GM12892 (cell line): Measurements from ENCODE around the gene CERS6.
A peak's percentile ranks its signal among the peaks of the same experiment; 100 is the strongest.
"Not testable (repeated sequence)": the region's sequence is repeated elsewhere in the genome, so short reads cannot be mapped to it uniquely, and the experiment has no call there.

Experiments used
- DNase-seq: peaks from one replicate; pipeline ENCODE4 v3.0.0; 2011; ENCODE audit not compliant: insufficient read length
- FAIRE-seq: peaks from 2 replicates; lab custom pipeline; 2011; peaks lifted over from hg19 to GRCh38; lab: Jason Lieb, UNC
- POLR2A ChIP-seq: IDR thresholded peaks from 2 replicates; pipeline ENCODE4 v1.6.1; 2011; ENCODE audit warnings: low read depth, low read length, control low read depth
- POLR2AphosphoS5 ChIP-seq: IDR thresholded peaks from 2 replicates; pipeline ENCODE4 v1.6.1; 2011; ENCODE audit warnings: low read depth, low read length, control low read depth
- TAF1 ChIP-seq: IDR thresholded peaks from 2 replicates; pipeline ENCODE4 v1.6.1; 2011; ENCODE audit warnings: low read depth, mild to moderate bottlenecking, control low read depth, low read length, borderline replicate concordance

Gene CERS6

DNA sequence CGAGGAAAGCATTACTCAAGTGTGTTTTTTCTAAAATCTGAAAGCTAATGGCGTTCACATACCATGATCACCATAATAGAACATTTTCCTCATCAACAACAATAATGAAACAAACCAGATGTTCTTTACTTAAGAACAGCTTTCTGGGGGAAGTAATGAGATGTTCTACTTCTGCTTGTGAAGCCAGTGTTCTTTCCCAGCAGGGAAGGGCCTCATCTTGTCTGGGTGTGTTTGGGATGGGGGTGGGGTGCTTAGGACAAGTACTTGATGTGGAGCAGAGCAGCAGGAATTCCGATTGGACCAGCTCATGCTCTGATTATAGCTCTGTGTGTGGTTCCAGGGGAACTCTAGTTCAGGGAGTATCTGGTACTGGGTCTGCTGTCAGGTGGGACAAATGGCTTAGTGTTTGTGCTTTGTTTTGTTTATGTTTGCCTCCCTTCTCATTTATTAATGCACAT lies 183.4 kb downstream of the CERS6 start:
- FAIRE-seq, result no peak
- TF ChIP-seq TAF1 (no peak), POLR2AphosphoS5 (no peak), POLR2A (no peak)
- DNase-seq, result no peak

DNA sequence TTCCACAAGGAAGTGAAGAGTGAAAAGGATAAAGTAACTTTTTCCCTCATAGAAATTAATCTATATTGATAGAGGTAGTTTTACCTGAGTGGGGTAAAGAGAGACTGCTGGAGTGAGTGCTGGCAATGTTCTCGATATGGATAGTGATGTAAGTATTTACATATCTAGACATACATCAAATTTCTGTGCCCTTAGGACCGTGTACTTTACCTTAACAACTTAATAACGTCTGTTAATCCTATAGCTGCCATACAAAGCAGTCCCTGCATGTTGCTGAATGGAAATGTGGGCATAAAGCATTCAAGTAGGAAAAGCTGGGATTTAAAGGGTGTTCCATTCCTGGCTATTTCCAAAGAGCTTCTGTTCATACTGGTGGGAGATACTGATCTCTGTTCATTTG lies 184.0 kb downstream of the CERS6 start:
- no peak for TF ChIP-seq POLR2A
- no peak for TF ChIP-seq TAF1
- TF ChIP-seq POLR2AphosphoS5, result no peak
- DNase-seq (no peak), FAIRE-seq (no peak)

DNA sequence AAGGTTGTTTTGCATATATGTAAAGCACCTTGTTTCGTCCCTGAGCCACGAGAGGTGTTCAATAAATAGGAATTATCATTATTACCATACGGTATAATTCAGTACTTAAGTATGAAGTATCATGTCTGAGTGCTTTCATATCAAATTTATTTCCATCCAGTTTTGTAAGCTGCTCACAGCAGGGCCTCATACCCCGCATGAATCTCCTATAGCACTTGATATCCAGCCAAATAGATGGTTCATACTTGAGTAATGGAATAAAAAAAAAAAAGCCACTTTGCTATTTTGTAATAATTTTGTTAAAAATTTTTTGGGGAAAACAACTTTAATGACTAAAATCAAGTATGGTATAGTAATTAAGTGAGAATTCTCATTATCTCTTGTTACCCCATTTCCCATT lies 185.6 kb downstream of the CERS6 start:
- no peak for FAIRE-seq
- DNase-seq, result no peak

DNA sequence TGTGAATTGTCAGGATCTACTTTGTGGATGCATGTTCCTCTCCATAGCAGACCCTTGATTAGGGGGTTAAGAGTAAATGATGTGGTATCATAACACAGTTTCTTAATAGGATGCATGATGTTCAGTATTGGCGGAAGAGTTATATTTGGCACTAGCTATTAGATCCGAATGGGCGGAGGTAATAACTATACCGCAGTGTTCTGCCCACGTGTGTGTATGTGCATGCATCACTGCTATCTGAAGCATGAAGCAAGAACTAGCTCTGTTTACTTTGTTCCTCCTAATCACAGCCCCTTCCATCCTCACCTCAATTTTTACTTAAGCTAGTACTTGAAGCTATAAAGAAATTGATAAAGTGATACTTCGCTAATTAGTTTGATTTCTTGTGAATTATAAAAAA lies 186.8 kb downstream of the CERS6 start:
- DNase-seq, result no peak
- no peak for FAIRE-seq
- TF ChIP-seq TAF1 (no peak), POLR2AphosphoS5 (no peak), POLR2A (no peak)

More for the DNA sequence above, 185.6 kb downstream of the CERS6 start:
- TF ChIP-seq POLR2A (no peak), TAF1 (no peak), POLR2AphosphoS5 (no peak)

DNA sequence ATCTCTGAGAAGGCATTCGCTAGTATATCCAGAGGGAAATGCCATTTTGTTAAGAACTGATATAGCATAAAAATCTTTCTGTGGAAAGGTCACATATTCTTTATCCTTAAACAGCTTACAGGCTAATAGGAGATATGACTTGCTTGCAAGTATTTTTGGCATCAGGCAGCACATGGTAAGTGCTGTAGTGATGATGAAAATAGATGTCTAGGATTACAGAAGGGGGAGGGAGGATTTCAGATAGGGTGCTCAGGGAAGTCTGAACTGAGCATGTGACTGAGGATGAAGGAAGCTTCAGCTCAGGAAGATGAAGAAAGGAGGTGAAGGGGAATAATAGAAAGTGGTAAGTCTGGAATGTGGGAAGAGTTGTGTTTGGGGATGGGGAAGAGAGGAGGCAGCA lies 187.9 kb downstream of the CERS6 start:
- no peak for TF ChIP-seq POLR2A
- TF ChIP-seq POLR2AphosphoS5, result no peak
- no peak for TF ChIP-seq TAF1
- no peak for DNase-seq
- no peak for FAIRE-seq

DNA sequence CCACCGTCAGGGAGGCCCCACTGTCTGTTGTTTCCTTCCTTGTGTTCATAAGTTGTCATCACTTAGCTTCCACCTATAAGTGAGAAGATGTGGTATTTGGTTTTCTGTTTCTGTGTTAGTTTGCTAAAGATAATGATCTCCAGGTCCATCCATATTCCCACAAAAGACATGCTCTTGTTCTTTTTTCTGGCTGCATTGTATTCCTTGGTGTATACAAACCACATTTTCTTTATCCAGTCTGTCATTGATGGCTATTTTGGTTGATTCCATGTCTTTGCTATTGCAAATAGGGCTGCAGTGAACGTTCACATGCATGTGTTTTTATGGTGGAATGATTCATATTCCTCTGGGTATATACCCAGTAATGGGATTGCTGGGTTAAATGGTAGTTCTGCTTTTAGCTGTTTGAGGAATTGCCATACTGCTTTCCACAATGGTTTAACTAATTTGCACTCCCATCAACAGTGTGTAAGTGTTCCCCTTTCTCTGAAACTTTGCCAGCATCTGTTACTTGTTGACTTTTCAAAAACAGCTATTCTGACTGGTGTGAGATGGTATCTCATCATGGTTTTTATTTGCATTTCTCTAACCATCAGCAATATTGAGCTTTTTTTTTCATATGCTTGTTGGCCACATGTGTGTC lies 189.7 kb downstream of the CERS6 start:
- TF ChIP-seq POLR2AphosphoS5, result no peak
- no peak for TF ChIP-seq TAF1
- TF ChIP-seq POLR2A, result no peak
- DNase-seq (no peak), FAIRE-seq (peak; percentile 73)

DNA sequence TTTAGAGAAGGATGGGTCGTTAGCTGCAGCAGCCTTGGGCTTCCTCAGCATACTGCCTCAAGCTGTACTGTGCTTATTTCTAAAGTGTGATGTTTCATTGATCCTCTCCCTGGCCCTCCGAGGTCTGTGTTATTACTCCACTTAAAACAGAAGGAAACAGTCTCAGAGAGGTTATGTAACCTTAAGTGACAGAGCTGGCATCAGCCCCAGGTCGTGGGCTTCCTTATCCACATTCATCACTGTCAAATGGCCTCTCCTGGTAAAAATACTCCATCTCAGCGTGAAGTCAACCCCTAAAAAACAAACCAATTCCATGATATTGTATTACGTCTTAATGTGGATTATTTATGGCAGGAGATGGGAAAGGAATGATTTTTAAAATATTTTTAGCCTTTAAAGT lies 193.0 kb downstream of the CERS6 start:
- DNase-seq (no peak), FAIRE-seq (no peak)
- TF ChIP-seq POLR2AphosphoS5 (no peak), POLR2A (no peak), TAF1 (no peak)

DNA sequence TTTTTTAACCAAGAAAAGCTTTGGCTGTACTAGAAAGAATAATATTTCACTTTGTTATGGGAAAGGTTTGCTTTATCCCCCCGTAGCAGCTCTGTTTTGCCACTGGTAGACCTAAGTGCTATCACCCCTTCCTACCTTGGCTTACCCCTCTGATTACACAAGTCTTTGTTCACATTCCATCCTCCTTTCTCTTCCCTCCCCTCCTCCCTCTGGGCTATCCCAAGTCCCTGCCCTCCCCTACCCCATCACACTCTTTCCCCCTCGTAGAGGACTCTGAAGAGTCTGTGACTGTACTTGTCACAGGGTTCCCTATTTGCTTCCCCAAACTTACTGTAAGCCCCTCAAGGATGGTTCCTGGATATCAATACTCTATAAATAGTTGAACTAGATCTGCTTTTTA lies 193.5 kb downstream of the CERS6 start:
- FAIRE-seq, result no peak
- no peak for DNase-seq
- TF ChIP-seq TAF1 (no peak), POLR2A (no peak), POLR2AphosphoS5 (no peak)

DNA sequence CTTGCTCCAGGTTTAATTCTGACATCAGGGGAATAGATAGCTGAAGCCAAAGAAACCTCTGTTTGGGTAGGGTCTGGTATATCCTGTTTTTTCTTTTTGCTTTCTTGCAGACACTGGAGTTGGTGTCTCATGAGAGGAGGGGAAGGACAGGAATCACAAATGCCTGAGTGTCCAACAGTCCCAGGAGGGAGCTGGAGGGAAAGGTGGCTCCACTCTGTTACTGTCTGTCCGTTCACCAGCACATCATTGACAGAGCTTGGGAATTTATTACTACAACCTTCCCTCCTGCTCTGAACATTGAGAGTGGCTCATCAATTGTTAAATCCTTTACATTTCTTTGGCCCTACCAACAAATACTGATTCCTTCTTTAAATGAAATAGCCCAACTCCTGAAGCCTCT lies 194.1 kb downstream of the CERS6 start:
- TF ChIP-seq POLR2AphosphoS5, result no peak
- TF ChIP-seq POLR2A, result no peak
- no peak for TF ChIP-seq TAF1
- FAIRE-seq (no peak), DNase-seq (no peak)

DNA sequence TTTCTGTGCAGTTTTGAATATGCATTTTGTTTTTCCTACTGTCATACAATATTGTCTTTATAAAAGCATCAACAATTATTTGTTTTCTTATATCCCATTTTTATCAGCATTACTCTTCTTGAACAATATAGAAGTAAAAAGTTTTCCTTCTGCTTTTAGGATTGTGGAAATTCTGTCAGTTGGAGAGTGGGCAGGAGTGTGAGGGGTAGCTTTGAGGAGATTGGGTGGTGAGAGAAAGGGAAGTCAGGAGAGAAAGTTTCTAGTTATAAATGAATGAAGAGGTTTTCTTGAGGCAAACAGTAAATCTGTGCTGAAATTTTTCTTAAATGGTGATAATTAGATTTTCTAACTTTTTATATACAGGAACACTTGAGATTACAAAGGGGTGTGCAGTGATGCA lies 194.7 kb downstream of the CERS6 start:
- FAIRE-seq, result no peak
- TF ChIP-seq POLR2AphosphoS5 (no peak), TAF1 (no peak), POLR2A (no peak)
- DNase-seq, result no peak

DNA sequence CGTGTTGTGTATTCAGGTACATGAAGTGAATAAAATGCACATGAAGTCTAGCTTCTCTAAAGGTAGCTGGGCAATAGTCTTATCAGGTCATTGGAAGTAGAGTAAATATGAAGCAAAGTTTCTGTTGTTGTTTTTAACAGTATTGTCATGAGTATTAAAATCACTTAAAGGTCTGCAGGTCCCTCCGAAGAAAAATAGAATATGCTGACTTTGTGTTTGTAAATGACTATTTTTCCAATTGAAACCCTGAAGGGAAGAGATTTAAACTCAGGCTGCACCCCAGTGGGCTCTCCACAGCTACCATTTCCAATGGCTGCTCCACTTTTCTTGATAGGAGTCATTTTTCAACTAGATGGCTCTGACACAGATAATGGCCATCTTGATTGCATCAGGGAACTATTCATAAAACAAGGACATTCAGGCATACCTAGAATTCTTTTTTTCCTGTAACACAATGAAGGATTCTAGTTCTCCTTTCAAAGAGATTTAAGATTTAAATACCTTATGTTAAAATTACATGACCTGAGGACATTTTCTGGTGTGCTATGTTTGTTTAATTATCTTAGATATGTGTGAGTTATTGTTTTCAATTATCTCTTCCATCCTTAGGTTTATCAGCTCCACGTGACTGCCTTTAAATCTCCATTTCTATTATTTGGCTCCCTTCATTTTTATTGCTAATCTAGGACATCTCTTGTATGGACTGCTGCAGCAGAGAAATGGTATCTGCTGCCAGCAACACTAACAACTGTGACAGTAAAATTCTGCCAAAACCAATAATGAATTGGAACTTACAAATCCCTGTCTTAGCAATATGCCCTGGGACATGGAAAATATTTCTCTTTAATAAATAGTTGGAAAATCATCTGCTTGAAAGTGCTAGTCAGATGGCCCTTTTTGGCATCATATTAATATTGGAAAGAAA lies 197.2 kb downstream of the CERS6 start:
- FAIRE-seq (no peak), DNase-seq (no peak)
- TF ChIP-seq POLR2AphosphoS5, result no peak
- no peak for TF ChIP-seq POLR2A
- TF ChIP-seq TAF1, result no peak

DNA sequence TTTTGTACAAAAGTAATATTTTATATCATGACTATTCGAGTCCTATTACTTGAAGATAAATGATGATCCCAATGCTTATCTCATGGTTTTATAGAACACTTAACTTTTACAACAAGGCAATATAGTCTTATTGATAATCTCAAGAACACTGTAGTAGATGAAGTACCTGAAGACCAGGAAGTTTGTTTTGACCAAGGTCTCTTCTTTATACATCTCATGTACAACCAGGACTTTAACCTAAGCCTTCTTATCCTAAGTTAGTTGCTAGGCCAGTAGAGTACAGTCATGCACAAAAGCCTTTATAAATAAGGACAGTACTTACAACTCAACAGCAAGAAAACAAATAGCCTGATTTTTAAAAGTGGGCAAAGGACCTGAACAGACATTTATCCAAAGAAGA lies 198.6 kb downstream of the CERS6 start:
- FAIRE-seq, result no peak
- DNase-seq, result no peak
- TF ChIP-seq TAF1, result no peak
- no peak for TF ChIP-seq POLR2A
- no peak for TF ChIP-seq POLR2AphosphoS5

DNA sequence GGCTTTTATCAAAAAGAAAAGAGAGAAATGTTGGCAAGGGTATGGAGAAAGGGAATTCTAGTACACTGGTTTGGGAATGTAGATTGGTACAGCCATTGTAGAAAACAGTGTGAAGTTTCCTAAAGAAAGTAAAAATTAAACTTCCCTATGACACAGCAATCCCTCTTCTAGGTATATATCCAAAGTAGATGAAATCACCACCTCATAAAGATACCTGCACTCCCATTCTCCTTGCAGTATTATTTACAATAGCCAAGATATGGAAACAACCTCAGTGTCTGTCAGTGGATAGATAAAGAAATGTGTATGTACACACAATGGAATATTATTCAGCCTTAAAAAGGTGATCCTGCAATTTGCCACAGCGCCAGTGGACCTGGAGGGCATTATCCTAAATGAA lies 199.1 kb downstream of the CERS6 start:
- DNase-seq (no peak), FAIRE-seq (no peak)
- TF ChIP-seq POLR2AphosphoS5 (no peak), TAF1 (no peak), POLR2A (no peak)

DNA sequence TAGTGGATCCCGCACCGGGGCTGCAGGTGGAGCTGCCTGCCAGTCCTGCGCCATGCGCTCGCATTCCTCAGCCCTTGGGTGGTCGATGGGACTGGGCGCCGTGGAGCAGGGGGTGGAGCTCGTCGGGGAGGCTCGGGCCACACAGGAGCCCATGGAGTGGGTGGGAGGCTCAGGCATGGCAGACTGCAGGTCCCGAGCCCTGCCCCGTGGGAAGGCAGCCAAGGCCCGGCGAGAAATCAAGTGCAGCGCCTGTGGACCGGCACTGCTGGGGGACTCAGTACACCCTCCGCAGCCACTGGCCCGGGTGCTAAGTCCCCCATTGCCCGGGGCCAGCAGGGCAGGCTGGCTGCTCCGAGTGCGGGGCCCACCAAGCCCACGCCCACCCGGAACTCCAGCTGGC lies 201.3 kb downstream of the CERS6 start:
- DNase-seq, FAIRE-seq: not testable (repeated sequence)
